Caco-2 (cell line): ENCODE data around the gene MGAT5B. TPM values are rescaled to one million over a fixed set of nuclear protein-coding genes. Genes with fewer than 3 reads are reported as not detected.

ENCODE experiments used
- BruUV-seq: library from RNA; stranded (reverse); fragments of 400-500 nt; replicated peaks from 2 replicates; lab custom pipeline; 2021; lab: Mats Ljungman, UMichigan
- CTCF ChIA-PET: fragments of 300-600 bp; sonication (Branson Sonifier 250); formaldehyde crosslinking; loops from one replicate; lab custom pipeline; 2022; ENCODE audit warnings: antibody characterized with exemption; lab: Charles Lee
- POLR2A ChIA-PET: fragments of 300-600 bp; sonication (Branson Sonifier 250); formaldehyde crosslinking; loops from one replicate; lab custom pipeline; 2022; ENCODE audit warnings: antibody characterized with exemption; lab: Charles Lee
- DNase-seq, 2 experiments: peaks; one replicate each; pipeline versions ENCODE4 v3.0.0 to v3.0.0-alpha.2; 2020 to 2022
- H3K27me3 ChIP-seq: replicated peaks from 2 replicates; pipeline ENCODE4 v1.6.0; 2011; ENCODE audit warnings: low read length; ENCODE audit not compliant: control insufficient read depth, insufficient read depth
- H3K36me3 ChIP-seq: 2 replicates; pipeline ENCODE4 v1.5.1; 2011; ENCODE audit warnings: low read length; ENCODE audit not compliant: control insufficient read depth, insufficient read depth
- H3K4me1 ChIP-seq: fragments of 250-450 bp; sonication (Bioruptor Pico); 2 replicates; pipeline ENCODE4 v1.5.1; 2020; ENCODE audit warnings: mild to moderate bottlenecking
- H3K4me3 ChIP-seq: 2 replicates; pipeline ENCODE4 v1.5.1; 2011; ENCODE audit warnings: low read depth, mild to moderate bottlenecking, control low read depth, low read length
- H3K9me3 ChIP-seq: fragments of 250-450 bp; sonication (Bioruptor Pico); 2 replicates; pipeline ENCODE4 v1.5.1; 2020; ENCODE audit warnings: mild to moderate bottlenecking, moderate library complexity
- H3K27ac Mint-ChIP-seq: one replicate; pipeline ENCODE4 v1.8.0; 2022; ENCODE audit warnings: mixed read lengths; ENCODE audit not compliant: unreplicated experiment
- H3K27me3 Mint-ChIP-seq: one replicate; pipeline ENCODE4 v1.8.0; 2022; ENCODE audit warnings: mixed read lengths; ENCODE audit not compliant: insufficient read depth, unreplicated experiment
- H3K36me3 Mint-ChIP-seq: one replicate; pipeline ENCODE4 v1.8.0; 2022; ENCODE audit warnings: mild to moderate bottlenecking, mixed read lengths; ENCODE audit not compliant: insufficient read depth, unreplicated experiment
- H3K4me1 Mint-ChIP-seq: one replicate; pipeline ENCODE4 v1.8.0; 2022; ENCODE audit warnings: low read depth, mixed read lengths; ENCODE audit not compliant: unreplicated experiment
- H3K4me3 Mint-ChIP-seq: one replicate; pipeline ENCODE4 v1.8.0; 2022; ENCODE audit warnings: mild to moderate bottlenecking, moderate library complexity, mixed read lengths; ENCODE audit not compliant: unreplicated experiment
- H3K9me3 Mint-ChIP-seq: one replicate; pipeline ENCODE4 v1.8.0; 2022; ENCODE audit warnings: mixed read lengths; ENCODE audit not compliant: unreplicated experiment
- intact Hi-C: fragments of 100-400 bp; cut with micrococcal nuclease; formaldehyde crosslinking; loops from one replicate; pipeline ENCODE4 v1.10.0; 2022; ENCODE audit not compliant: unreplicated experiment
- total RNA-seq: library from RNA; stranded (reverse); gene quantifications from 2 replicates; pipeline ENCODE4 v1.2.3, GENCODE V29; 2022
- TF ChIP-seq, protein P1 (sequence below), 2 experiments: fragments of 200-600 bp in 1 of 2; IDR thresholded peaks; 1 replicate in 1 of 2; 2 replicates in 1 of 2; pipeline versions ENCODE4 v1.5.1 to v1.8.0; 2011 to 2022; ENCODE audit warnings: antibody characterized with exemption in 1 of 2, control low read depth in 1 of 2, inconsistent platforms in 1 of 2, low read depth in 1 of 2, low read length in 1 of 2, mild to moderate bottlenecking in 1 of 2, moderate library complexity in 1 of 2; ENCODE audit not compliant: insufficient read depth in 1 of 2, severe bottlenecking in 1 of 2, unreplicated experiment in 1 of 2

The MGAT5B gene
- total RNA-seq, 1 experiment from 2014 or later: 9.1 TPM

DNA sequence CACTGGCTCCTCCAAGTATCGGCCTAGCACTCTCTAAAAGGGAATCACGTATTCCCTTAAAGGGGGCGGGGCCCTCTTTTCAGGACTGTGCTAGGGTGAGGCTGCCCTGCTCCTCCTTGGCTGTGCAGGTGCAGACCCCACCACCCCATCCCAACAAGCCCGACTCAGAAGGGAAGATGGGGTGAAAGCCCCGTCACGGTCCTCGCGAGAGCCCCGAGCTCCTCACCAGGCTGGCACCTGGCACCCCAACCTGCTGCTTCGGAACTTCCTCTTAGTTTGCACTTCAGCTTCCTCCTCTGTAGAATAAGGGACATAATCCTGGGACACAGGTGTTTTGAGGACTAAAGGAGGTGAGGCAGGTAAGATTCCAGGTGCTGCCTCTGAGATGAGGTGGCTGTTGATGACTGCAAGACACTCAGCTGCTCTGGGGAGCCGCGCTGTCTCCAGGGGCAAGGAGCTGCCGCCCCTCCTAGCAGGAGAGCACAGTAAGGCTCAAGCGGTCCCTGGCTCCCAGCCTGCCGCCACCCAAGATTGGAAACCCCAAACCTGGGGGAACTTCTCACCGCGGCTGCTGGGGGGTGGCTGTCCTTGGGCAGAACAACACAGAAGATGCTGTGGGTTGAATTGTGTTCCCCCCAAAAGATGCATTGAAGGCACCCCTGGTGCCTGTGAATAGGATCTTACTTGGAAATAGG is 88.8 kb downstream of the MGAT5B start:
- Mint-ChIP-seq H3K27me3 (no peaks in the 10 kb centered on the region), H3K4me3 (no peak overlapping the region), H3K27ac (no peak overlapping the region), H3K36me3 (no peaks in the 10 kb centered on the region), H3K4me1 (no peaks in the 10 kb centered on the region), H3K9me3 (no peaks in the 10 kb centered on the region)
- Histone ChIP-seq H3K27me3 (no peaks in the 10 kb centered on the region), H3K36me3 (no peaks in the 10 kb centered on the region), H3K9me3 (no peaks in the 10 kb centered on the region), H3K4me1 (no peaks in the 10 kb centered on the region), H3K4me3 (no peak overlapping the region)
- intact Hi-C loops: no loop called here
- no TSS peak for BruUV-seq
- TF ChIP-seq, protein P1, sequence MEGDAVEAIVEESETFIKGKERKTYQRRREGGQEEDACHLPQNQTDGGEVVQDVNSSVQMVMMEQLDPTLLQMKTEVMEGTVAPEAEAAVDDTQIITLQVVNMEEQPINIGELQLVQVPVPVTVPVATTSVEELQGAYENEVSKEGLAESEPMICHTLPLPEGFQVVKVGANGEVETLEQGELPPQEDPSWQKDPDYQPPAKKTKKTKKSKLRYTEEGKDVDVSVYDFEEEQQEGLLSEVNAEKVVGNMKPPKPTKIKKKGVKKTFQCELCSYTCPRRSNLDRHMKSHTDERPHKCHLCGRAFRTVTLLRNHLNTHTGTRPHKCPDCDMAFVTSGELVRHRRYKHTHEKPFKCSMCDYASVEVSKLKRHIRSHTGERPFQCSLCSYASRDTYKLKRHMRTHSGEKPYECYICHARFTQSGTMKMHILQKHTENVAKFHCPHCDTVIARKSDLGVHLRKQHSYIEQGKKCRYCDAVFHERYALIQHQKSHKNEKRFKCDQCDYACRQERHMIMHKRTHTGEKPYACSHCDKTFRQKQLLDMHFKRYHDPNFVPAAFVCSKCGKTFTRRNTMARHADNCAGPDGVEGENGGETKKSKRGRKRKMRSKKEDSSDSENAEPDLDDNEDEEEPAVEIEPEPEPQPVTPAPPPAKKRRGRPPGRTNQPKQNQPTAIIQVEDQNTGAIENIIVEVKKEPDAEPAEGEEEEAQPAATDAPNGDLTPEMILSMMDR (IDR thresholded peaks at IDR 0.05; ENCODE audit: insufficient read depth in 1 of 2, low read depth in 1 of 2, low read length in 1 of 2, severe bottlenecking in 1 of 2, unreplicated experiment in 1 of 2): no peak
- ChIA-PET CTCF (interaction anchor here (0.5 kb wide), 1 partner anchor 33 kb away, joined by 4 read pairs; no protein-coding TSS in a partner anchor), POLR2A (no interaction called here)
- DNase-seq: no peak

DNA sequence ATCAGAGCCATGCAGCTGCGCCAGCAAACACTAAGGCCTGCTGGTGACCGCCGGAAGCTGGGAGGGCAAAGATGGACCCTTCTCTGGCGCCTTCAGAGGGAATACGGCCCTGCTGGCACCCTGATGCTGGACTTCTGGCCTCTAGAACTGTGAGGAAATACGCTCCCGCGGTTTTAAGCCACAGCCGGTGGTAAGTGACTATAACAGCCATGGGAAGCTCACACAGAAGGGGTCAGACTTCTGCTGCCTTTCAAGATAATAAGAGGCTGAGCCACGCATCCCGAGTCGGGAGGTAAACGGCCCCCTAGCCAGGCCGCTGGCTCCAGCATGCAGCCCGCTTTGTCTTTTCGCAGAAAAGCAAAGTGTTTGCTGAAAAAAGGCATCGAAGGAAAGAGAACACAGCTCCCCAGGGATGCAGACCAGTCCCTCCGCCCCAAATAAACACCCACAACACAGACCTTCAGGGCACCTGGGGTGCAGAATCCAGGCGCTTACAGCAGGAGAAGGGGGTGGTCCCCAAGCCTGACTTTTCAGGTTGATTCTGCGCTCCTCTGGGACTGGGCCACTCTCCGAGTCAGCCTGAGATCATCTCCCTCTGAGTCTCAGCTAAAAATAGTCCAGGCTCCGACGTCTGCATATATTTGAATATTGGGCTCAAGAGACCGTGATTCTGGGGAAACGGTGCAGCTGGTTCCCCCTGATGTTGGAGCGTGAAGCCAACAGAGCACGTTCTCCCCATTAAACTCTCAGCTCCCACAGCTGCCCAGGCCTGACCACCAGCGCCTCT is 89.7 kb downstream of the MGAT5B start:
- POLR2A ChIA-PET: no interaction called here

DNA sequence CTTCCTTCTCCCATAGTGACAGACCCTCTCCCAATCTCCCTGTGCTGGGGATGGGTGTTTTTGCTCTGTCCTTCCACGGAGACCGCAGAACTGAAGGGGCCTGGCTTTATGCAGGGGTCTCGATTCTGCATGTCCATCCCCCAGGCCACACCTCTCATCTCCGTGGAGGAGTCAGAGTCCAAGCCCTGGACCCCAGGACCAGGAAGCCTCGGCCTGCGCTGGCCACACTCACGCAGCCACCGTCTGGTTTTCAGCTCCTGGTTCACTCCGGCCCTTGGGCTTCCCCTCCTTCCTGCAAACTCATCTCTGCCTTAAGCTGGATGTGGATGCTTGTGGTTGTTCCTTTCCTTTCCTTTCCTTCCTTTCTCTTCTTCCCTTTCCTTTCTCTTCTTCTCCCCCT is 90.8 kb downstream of the MGAT5B start:
- BruUV-seq: no TSS peak
- no peaks in the 10 kb centered on the region for H3K27me3 Mint-ChIP-seq
- Histone ChIP-seq H3K36me3 (no peaks in the 10 kb centered on the region), H3K9me3 (no peaks in the 10 kb centered on the region), H3K4me1 (no peaks in the 10 kb centered on the region), H3K27me3 (no peaks in the 10 kb centered on the region), H3K4me3 (no peak overlapping the region)
- no peaks in the 10 kb centered on the region for H3K36me3 Mint-ChIP-seq
- H3K9me3 Mint-ChIP-seq: no peaks in the 10 kb centered on the region
- no peaks in the 10 kb centered on the region for H3K4me1 Mint-ChIP-seq
- no peak for DNase-seq
- no peak overlapping the region for H3K27ac Mint-ChIP-seq
- intact Hi-C loops: no loop called here
- H3K4me3 Mint-ChIP-seq: no peak overlapping the region
- POLR2A ChIA-PET: no interaction called here
- CTCF ChIA-PET: no interaction called here
- TF ChIP-seq, protein P1 (IDR thresholded peaks at IDR 0.05; ENCODE audit: insufficient read depth in 1 of 2, low read depth in 1 of 2, low read length in 1 of 2, severe bottlenecking in 1 of 2, unreplicated experiment in 1 of 2): no peak

More for the DNA sequence above, 89.7 kb downstream of the MGAT5B start:
- Mint-ChIP-seq H3K27me3 (no peaks in the 10 kb centered on the region), H3K9me3 (no peaks in the 10 kb centered on the region), H3K27ac (no peak overlapping the region), H3K4me1 (no peaks in the 10 kb centered on the region), H3K4me3 (no peak overlapping the region), H3K36me3 (no peaks in the 10 kb centered on the region)
- Histone ChIP-seq H3K27me3 (no peaks in the 10 kb centered on the region), H3K9me3 (no peaks in the 10 kb centered on the region), H3K4me1 (no peaks in the 10 kb centered on the region), H3K4me3 (no peak overlapping the region), H3K36me3 (no peaks in the 10 kb centered on the region)
- DNase-seq: no peak
- BruUV-seq: no TSS peak
- TF ChIP-seq, protein P1 (IDR thresholded peaks at IDR 0.05; ENCODE audit: insufficient read depth in 1 of 2, low read depth in 1 of 2, low read length in 1 of 2, severe bottlenecking in 1 of 2, unreplicated experiment in 1 of 2): no peak
- CTCF ChIA-PET: no interaction called here
- intact Hi-C loops: no loop called here
